Stimulated activated CD4-positive, alpha-beta T cell treated with anti-CD3 and anti-CD28 coated beads, Interleukin-2, amount 100 ng/mL, for 48 hours (primary cell): ENCODE results near the gene RGR.
"Not testable (repeated sequence)": the region's sequence is repeated elsewhere in the genome, so short reads cannot be mapped to it uniquely, and the experiment has no call there.

Experiments used
- DNase-seq, 2 donors: peaks; one replicate each; pipeline ENCODE4 v3.0.0-alpha.2; 2020

The RGR gene

DNA sequence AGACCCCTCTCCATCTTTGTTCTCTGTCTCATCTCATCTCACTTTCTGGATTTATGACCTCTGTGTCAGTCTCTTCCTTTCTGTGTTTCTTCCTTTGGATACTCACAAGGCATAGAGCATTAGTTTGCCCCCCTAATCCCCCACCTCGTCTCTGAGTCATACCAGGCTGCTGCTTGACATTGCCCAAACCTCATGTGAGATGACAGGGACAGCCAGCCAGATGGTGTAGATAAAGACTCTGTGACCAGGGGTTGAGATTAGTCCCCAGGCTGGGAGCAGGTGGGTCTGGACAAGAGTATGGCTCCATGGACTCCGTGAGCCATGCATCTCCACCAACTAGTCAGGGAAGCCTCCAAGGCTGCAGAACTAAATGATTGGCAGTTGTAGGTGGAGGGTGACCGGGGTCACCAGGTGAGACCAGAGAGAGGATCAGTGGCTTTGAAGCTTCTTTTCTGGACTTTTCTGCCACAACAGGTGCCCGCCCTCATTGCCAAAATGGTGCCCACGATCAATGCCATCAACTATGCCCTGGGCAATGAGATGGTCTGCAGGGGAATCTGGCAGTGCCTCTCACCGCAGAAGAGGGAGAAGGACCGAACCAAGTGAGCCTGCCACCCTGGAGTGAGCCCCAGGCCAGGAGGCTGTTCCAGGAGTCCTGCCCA lies 13.3 kb downstream of the RGR start:
- DNase-seq: no peak

DNA sequence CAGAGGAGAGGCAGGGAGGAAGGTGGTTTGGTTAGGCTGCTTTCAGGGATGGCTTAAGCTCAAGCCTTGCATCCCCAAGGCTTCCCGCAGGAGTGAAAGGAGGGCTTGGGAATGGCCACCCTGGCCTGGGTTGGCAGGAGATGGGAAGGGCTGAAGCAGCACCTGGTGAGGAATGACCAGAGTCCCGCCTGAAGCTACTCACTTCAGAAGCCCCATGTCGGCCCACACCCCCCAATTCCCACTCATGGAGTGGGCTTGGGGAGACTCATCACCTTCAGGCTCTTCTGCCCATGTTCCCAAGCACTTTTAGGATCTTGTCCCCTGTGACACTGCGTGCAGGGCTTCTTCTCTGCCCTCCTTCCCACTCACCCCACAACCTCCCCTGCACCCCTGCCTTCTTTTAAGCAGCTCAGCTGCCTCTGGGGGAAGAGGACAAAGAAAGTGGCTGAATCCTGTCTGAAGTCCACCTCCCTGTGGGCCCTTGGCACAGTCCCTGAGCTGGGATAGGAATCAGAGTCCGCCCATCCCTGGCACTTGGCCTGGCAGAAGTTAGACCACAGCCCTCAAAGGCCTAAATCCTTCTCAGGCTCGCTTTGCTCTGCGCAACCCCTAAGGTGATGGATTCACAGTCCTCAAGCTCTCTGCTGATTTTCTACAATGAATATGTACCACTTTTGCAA lies 16.5 kb downstream of the RGR start:
- DNase-seq: no peak

DNA sequence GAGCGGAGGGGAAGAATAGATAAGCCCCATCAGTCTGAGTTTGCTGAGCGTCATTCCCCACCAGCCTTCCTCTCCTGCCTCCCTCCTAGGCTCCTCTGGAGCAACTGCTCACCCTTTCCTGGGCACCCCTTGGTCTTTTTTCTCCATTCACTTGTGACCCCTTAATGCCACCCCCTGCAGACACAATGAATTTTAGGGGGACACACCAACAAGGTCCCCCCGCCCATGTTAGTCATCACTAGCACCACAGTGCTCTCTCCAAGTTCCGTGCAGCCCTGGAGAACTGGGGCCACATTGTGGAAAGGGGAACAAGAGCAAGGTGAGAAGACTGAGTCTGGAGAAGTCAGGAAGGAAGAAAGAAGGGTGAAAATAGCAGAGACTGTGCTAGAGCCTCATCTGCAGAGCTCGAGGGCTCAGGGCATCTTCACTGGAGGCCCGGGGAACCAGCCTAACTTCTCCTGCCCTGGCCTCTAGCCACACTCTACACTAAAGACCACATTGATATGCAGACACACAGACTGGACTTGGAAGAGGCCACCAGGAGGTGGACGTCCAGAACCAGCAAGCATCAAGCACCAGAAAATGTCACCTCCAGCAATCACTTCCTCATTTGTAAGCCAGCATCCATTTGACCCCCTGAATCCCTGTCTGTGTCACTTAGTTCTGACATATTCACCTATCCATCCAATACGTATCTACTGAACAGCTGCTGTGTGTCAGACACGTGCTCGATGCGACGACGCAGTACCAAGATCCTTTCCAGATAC lies 17.5 kb downstream of the RGR start:
- no peak for DNase-seq

DNA sequence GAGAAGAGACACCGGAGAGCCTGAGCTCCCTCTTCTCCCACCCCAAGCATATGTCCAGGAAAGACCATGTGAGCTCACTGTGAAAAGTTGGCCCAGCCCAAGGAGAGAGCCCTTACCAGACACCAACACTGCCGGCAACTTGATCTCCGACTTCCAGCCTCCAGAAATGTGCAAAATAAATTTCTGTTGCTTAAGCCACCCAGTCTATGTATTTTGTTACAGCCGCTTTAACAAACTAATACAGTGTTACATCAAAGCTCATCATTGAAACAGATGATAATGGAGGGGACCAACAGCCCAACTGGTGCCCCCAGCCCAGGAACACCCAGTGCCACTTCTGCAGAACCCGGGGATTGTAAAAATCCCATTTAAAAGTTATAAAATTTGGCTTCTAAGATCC lies 18.9 kb downstream of the RGR start:
- no peak for DNase-seq

DNA sequence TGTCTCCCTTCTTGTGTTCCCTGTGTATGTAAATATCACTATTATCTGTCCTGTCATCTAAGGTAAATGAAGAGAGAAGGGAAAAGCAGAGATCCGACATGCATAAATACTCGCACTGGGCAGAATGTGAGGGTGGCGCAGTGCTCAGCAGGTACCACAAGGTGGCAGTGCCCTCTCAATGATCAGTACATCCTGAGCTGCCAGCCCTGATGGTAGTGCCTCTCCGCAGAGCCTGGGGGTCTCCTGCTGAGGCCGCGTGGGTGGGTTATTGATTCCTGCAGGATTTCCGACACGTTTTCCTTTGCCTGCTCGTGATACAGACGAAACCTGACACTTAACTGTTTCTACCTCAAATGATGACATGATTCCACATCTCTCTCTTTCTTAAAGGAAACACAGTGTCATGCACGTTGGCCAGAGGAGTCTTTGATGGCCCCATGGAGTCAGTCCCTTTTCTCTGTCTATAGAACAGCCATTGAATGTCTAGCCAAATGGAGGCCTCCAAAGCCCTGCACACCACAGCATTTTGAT lies 19.8 kb downstream of the RGR start:
- DNase-seq: peak; percentile 74

DNA sequence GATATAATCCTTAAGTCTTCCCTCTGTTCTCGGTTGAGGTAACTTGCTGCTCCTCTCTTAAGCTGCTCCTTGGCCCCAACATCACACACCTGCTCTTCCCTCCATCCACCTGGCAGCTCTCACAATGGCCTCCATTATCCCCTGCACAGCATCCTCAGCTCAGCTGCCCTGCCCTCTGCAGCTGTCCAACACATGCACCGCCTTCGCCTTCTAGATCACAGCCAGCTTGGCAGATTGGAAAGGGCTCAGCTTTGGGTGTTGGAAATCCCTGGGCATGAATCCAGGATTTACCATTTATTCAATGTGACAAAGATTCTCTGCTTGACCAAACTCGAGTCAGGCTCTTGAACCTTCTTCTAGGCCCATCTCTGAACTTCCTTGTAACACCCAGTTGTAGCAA lies 20.6 kb downstream of the RGR start:
- no peak for DNase-seq

DNA sequence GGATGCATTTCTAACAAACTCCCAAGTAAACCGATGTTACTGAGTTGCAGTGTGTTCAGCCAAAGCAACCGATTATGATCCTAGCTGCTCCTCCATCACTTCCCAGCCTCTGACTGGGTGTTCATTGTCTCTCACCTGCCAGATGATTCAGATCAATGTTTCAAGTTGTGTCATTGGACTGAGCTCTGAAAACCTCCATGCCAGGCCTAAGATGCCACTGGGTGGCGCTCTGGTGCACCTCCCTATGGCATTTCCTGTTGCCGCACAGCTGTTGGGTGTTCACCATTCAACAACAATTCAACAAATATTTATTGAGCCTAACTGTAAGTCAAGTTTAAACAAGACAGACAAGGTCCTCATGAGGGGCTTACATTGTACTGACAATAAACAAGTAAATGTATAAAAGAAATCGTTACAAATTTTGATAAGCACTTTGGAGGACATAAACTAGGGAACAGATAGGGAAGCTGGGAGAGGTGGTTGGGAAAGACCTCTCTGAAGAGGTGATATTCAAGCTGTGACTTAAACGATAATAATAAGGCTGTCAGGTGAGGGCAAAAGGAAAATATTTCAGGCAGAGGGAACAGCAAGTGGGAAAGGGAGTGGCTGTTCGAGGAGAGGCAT lies 22.8 kb downstream of the RGR start:
- peak; percentile 78 to 81 for DNase-seq

DNA sequence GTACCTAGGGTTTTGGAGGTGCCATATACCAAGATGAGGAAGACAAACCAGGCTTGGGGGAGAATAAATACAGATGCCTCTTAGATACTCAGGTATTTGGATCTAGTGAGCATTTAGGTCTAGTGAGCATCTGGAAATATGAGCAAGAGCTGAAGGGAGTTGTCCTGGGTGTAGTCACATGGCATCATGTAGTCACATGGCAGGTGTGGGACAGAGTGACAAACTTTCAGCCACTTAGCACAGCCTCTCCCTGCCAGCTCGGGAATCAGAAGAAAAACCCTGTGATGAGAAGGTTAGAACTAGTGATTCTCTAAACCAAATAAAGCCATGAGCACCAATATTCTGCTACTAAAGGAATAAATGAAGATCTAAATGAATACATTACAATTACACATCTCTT lies 24.3 kb downstream of the RGR start:
- DNase-seq: no peak

DNA sequence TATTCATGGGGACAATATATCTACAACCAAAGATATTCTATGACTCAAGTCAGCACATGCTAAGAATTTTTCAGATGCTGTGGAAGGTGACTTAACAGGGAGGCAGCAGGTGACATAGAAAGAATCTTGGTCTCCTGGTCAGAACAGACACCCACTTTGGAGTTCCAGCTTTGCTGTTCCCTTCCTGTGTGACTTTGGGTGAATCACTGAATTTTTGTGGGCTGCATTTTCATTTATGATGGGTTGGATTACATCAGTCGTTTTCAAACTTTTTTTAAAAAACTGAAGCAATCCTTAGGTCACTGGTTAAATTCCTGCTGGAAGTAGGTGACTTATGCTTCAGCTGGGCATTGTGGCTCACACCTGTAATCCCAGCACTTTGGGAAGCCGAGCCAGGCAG lies 24.9 kb downstream of the RGR start:
- no peak for DNase-seq

DNA sequence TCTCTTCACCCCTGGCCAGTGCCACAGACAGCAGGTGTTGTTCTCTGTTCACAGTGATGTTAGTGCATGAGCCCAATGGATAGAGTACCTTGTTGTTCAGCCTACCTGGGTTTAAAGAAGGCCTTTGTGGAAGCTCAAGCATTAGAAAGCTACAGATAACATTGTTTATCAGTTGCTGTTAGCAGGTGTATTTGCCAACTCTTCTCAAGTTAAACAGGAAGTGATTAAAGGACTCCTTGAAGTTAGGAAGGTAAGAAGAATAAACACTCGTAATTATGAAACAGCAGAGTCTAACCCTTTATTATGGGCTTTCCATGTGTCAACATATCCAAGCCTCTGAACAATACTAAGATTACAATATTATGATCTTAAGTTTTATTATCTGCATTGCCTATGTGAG lies 25.9 kb downstream of the RGR start:
- DNase-seq: no peak

DNA sequence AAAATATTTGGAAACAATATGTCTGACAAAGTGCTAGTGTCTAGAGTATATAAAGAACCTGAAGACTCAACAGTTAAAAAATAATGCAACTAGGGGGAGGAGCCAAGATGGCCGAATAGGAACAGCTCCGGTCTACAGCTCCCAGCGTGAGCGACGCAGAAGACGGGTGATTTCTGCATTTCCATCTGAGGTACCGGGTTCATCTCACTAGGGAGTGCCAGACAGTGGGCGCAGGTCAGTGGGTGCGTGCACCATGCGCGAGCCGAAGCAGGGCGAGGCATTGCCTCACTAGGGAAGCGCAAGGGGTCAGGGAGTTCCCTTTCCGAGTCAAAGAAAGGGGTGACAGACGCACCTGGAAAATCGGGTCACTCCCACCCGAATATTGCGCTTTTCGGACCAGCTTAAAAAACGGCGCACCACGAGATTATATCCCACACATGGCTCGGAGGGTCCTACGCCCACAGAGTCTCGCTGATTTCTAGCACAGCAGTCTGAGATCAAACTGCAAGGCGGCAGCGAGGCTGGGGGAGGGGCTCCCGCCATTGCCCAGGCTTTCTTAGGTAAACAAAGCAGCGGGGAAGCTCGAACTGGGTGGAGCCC lies 35.1 kb downstream of the RGR start:
- DNase-seq: not testable (repeated sequence)

DNA sequence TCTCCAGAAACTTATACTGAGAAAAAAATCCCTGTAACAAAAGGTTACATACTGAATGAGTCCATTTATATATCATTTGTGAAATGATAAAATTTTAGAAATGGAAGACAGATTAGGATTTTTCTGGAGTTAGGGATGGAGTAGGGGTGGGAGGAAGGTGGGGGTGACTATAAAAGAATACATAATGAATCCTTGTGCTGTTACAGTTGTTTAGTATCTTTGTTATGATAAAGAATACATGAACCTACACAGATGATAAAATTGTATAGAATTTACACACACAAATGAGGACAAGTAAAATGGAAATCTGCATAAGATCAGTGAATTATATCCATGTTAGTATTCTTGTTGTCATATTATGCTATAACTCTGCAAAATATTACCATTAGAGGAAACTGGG lies 41.8 kb downstream of the RGR start:
- no peak for DNase-seq

DNA sequence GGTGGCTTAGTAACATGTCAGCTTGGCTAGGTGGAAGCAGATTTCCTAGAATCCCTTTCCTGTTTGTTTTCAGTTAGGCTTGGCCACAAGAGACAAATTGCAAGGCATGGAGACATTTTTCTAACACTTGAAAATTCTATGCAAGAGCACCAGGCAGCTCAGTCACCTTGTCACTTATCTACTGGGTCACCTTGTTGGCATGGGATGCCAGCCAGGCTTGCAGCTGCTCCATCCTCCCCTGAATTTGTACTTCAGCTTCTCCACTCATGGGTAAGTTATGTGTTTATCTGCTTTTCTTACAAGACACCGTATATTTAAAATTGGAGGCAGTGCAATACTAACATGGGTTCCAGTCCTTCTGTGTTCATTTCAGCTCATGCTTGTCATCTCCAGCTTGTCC lies 43.3 kb downstream of the RGR start:
- no peak for DNase-seq

DNA sequence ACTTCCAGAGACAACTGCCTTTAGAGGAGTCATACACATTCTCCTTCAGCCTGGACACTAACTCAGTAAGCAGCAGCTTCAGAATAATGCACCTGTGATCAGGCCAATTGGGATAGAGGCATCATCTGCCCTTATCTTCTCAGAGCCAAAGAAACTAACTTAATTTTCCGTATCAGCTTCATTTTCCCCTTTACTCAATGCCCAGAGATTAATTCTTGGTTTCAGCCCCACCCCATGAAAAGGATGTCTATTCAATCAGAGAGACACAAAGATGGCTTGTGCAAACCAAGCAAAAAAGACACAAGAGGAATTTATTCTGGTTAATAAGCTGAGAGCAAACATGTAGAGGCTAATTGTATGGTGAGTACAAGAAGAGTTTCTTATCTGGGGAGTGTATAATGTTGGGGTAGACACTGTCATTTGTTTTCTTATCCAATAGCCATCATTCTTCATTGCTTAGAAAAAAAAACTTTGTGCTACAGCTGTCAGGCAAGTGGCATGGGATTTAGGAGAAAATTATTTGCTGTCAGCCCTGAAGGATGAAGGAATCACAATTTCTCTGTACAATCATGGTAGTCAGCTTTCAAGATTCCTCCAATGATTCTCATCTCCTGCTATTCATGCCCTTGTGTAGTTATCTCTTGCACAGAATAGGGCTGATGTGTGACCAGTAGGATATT lies 44.8 kb downstream of the RGR start:
- DNase-seq: no peak

DNA sequence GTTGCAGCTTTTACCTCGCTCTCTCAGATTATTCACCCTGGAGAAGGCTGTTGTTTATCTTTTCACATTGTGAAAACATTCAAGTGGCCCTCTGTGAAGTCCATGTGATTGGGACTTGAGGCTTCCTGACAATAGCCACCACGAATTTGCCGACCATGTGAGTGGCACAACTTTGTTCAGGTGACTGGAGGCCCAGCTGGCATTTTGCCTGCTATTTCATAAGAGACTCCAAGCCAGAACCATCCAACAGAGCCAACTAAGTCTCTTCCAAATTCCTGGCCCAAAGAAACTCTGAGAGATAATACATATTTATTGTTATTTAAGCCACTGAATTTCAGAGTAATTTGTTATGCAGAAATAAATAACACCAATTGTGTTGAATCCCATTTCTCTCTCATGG lies 45.4 kb downstream of the RGR start:
- DNase-seq: no peak

DNA sequence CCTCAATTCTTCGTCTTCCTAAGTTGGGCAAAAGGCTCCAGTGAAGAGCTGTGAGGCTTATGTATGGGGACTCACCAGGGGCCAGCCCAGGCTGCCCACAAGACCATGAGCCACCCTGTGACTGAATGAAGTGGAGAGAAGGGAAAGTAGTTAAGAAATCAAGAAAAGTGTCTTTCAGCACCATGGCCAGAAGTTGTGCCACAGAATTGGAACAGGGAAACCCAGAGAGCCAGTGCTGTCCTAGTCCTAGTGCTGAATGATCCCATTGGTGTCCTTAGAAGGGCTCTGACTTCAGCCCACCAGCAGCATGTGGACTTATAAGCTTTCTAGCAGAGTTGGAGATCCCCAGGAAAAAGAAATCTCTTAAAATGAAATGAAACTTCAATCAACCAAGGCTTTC lies 46.5 kb downstream of the RGR start:
- no peak for DNase-seq

DNA sequence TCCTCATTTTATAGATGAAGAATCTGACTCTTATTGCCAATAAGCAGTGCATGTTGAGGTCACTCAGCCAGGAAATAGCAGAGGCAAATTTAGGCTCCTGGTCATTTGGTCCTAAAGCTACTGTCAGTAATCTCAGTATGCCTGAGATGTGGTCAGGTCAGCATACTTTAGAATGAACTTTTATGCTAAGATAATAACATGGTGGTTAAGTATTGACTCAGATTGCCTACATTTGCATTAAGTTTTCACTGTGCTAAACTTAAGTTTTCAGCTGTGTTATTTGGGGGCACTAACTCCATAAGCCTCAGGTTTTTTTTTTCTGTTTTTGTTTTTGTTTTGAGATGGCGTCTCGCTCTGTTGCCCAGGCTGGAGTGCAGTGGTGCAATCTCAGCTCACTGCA lies 47.6 kb downstream of the RGR start:
- no peak for DNase-seq

DNA sequence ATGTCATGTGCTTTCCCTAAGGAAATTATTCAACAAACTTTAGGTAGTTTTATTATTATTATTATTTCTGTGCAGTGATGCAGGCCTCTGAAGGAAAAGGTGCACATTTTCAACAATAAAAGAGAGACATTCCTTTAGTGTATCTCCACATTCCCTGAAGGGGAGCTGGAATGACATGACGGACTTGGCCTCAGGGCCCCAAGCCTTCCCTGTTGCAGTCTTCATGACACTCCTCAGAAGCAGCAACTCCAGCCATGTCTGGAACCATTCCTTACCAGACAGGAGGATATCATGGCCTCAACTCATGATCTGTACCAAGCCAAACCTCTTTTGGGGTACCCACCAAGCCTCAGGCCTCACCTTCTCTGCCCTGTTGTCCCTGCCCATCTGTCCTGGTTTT lies 48.3 kb downstream of the RGR start:
- DNase-seq: no peak

DNA sequence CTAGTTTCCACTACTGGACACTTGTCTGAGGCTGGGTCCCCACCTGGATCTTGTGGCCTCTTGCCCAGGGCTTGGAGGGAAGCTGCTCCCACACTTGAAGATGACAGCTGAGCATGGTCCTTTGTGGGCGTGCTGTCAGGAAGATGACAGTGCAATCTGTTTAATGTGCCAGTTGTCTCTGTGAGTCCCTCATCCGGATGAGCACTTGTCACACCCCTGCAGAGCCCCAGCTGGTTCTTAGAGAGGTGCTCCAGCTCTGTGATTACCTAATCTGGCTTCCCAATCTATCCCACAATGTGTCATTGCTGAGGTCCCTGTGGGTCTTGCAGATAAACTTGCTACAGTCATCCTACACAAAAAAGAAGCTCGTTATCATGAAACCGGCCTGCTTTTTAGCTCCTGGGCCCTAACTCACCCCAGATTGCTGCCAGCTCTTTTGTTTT lies 48.7 kb downstream of the RGR start:
- peak in 1 of 2 donors; percentile 21 for DNase-seq

DNA sequence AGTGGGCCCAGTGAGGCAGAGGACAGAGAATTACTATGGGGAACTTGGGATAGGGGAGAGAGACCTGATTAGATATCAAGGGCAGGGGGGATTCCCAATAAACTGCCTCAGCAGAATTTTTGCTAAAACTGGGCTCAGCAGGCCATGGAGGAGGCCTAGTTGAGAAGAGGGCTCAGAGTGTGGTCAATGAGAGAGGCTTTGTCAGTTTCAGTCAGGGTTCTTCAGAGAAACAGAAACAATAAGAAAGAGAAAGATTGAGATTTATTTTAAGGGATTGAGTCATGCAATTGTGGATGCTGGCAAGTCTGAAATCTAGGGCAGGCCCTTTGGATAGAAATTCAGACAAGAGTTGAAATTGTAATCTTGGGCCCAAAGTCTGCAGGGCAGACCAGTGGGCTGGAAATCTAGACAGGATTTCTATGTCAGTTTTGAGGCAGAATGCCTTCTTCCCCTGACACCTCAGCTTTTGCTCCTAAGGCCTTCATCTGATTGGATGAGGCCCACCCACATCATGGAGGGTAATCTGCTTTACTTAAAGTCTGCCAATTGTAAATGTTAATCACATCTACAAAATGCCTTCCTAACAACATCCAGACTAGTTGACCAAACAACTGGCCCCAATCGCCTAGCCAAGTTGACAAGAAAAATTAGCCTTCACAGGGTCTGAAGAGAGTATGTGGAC lies 50.1 kb downstream of the RGR start:
- no peak for DNase-seq

DNA sequence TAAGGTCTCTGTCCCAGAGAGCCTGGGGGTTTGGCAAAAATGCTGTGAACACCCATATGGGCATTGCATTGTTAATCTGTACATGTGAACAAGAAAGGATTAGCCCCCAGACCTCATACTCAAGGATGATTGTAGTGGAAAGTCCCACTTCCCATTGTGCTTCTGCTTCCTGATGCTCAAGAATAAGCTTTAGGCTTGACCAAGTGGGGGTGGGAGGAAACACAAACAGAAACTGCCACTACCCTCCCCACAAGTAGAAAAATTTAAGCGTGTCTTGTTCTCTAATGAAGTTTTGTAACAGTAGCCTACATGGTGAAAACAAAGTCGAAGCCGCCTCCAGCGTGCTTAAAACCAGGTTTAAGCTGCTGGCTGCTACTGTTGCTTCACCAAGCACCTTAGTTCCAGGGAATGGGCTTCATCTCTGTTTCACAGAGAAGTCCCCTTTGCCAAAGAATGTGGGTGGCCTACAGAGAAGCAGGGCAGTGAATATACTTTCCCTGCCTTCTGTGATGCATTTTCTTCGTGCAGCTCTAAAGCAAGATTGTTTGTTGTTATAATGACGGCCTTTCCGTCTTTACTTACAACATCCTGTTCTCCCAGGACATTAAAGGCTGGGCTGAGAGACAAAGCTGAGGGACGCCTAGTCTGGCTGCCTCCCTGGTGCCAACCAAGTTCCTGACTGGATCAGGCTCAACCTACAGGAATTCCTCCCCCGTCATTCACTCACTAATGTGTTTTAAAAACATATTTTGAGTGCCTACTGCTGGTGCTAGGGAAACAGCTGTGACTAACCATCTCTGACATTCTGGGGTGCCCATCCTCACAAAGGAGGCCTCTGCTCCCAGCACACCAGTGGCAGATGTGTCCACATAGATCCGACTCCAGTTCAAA lies 51.5 kb downstream of the RGR start:
- no peak for DNase-seq
